Activated naive CD4-positive, alpha-beta T cell treated with Interleukin-2 at 50 U/mL for 16 hours (primary cell): ENCODE data around the gene KIF5C.

Experiments used
- DNase-seq: peaks from one replicate; pipeline ENCODE4 v3.0.0-alpha.2; 2020

KIF5C gene

GRCh38 chr2:148996805-148997204 is 121.8 kb downstream of the KIF5C start:
- no peak for DNase-seq

- DNase-seq: no peak
Observed at GRCh38 chr2:148998165-148998830, 123.3 kb downstream of the KIF5C start.

GRCh38 chr2:148998831-148999200 is 123.8 kb downstream of the KIF5C start:
- DNase-seq: no peak

- DNase-seq: no peak
Observed at GRCh38 chr2:148999451-148999921, 124.5 kb downstream of the KIF5C start.

- DNase-seq: no peak
Observed at GRCh38 chr2:149000158-149000938, 125.3 kb downstream of the KIF5C start.

GRCh38 chr2:149001496-149001895 is 126.5 kb downstream of the KIF5C start:
- no peak for DNase-seq

GRCh38 chr2:149002378-149002890 is 127.4 kb downstream of the KIF5C start:
- no peak for DNase-seq

- no peak for DNase-seq
Observed at GRCh38 chr2:149002891-149003740, 128.1 kb downstream of the KIF5C start.

- DNase-seq: no peak
Observed at GRCh38 chr2:149004836-149005235, 129.8 kb downstream of the KIF5C start.

GRCh38 chr2:149005471-149006077 is 130.5 kb downstream of the KIF5C start:
- no peak for DNase-seq

- no peak for DNase-seq
Observed at GRCh38 chr2:149006883-149007543, 132.0 kb downstream of the KIF5C start.

GRCh38 chr2:149008381-149008780 is 133.4 kb downstream of the KIF5C start:
- no peak for DNase-seq

- DNase-seq: no peak
Observed at GRCh38 chr2:149009576-149010461, 134.8 kb downstream of the KIF5C start.

- DNase-seq: no peak
Observed at GRCh38 chr2:149012545-149012944, 137.5 kb downstream of the KIF5C start.

- DNase-seq: no peak
Observed at GRCh38 chr2:149015501-149015900, 140.5 kb downstream of the KIF5C start.

GRCh38 chr2:149015926-149016563 is 141.0 kb downstream of the KIF5C start:
- no peak for DNase-seq

- peak; percentile 73 for DNase-seq
Observed at GRCh38 chr2:149017116-149017985, 142.3 kb downstream of the KIF5C start.

GRCh38 chr2:149018981-149019380 is 144.0 kb downstream of the KIF5C start:
- DNase-seq: no peak

GRCh38 chr2:149019768-149020167 is 144.7 kb downstream of the KIF5C start:
- no peak for DNase-seq

- DNase-seq: no peak
Observed at GRCh38 chr2:149020432-149020851, 145.4 kb downstream of the KIF5C start.
